NCI-H2081 treated with DMSO at 0.1 percent for 48 hours (cell line): ENCODE measurements around the gene FAM227B.
"Not testable (repeated sequence)": the region's sequence is repeated elsewhere in the genome, so short reads cannot be mapped to it uniquely, and the experiment has no call there.

Experiments
- DNase-seq: peaks from one replicate; lab custom pipeline; 2025; lab: John Stamatoyannopoulos, UW

FAM227B gene

DNA sequence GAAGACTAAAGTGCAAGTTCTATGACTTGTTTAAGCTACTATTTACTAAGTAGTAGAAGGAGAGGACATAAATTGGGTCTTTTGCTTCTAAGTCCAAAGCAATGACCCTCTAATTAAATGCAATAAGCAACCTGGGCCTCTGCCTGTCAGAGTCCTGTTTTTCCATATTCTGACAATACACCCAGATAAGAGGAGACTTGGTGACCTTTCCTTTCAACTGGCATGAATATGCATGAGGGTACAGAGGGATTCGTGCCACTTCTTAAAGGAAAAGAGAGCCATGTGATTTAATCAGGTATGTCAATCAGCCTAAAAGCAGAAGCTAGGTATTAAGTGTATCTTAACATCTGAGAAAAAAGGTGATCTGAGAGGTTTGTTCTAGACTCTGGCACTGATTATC, 248.3 kb downstream of the FAM227B start:
- no peak for DNase-seq

DNA sequence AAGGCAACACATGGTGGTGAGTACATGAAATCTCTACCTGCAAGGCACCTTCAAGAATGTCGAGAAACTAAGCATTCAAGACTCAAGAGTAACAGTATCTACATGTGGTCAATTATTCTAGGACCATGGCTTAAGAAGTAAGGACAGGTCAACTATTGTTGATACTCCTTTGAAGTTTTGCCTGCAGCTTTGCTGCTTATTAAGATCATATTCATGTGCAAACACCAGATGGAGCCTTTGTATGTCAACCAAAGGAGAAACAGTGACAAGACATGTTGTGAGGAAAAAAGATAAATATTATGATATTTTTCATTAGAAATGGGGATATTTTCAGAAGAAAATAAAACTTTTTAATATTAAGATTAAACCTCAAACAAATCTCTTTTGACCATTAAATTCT, 249.8 kb downstream of the FAM227B start:
- DNase-seq = no peak

DNA sequence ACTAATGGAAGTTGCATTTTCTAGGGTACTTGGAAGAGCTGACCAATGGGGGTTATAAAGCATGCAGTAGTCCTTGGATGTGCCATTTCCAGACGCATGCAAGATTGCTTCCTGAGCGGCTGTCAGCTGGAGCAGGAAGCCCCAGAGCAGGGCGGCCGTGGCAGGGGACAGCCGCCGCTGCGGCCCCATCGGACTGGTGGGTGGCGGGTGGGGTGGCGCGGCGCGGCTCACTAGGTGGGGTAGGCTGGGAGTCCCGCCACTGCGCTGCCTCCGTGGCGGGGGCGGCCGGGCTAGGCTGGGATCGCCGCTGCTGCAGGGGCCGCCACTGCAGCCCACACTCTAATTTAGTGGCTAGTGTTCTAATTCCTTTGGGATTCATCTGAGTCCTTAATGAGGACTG, 254.1 kb downstream of the FAM227B start:
- DNase-seq = no peak

DNA sequence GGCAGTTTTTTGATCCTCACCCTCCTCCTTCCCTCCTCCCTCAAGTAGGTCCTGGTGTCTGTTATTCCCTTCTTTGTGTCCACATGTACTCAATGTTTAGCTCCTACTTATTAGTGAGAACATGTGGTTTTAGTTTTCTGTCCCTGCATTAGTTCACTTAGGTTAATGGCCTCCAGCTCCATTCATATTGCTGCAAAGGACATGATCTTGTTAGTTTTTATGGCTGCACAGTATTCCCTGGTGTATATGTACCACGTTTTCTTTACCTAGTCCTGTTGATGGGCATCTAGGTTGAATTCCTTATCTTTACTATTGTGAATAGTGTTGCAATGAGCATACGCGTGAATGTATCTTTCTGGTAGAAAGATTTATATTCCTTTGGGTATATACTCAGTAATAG, 259.2 kb downstream of the FAM227B start:
- no peak for DNase-seq

DNA sequence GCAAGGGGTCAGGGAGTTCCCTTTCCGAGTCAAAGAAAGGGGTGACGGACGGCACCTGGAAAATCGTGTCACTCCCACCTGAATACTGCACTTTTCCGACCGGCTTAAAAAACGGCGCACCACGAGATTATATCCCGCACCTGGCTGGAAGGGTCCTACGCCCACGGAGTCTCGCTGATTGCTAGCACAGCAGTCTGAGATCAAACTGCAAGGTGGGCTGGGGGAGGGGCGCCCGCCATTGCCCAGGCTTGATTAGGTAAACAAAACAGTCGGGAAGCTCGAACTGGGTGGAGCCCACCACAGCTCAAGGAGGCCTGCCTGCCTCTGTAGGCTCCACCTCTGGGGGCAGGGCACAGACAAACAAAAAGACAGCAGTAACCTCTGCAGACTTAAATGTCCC, 266.2 kb downstream of the FAM227B start:
- DNase-seq = not testable (repeated sequence)

DNA sequence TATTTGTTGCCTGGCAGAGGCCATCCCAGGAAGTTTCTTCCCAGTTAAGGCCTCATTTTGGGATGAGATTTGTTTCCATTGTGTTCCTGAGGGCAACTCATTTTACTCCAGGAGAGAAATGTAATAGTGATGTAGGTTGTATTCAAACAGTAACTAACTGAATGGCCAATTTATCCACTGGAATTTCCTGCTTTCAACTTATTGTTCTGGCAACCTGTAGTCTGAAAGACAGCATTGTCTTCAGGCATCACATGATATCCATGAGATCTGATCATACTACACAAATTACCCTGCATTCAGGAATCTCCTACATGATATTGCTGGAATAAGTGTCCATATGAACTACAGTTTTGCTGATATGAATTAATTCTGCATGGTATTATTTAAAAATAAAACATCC, 277.1 kb downstream of the FAM227B start:
- no peak for DNase-seq

DNA sequence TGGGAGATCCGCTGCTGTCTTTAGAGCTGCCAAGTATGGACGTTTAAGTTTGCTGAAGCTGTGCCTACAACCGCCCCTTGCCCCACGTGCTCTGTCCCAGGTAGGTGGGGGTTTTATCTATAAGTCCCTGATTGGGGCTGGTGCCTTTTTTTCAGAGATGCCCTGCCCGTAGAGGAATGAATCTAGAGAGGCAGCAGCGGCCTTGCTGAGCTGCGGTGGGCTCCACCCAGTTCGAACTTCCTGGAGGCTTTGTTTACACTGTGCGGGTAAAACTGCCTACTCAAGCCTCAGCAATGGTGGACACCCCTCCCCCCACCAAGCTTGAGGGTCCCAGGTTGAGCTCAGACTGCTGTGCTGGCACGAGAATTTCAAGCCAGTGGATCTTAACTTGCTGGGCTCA, 281.0 kb downstream of the FAM227B start:
- DNase-seq = no peak

GRCh38 chr15:49331951-49332350, 288.7 kb downstream of the FAM227B start:
- DNase-seq = no peak

GRCh38 chr15:49331442-49331841, 289.2 kb downstream of the FAM227B start:
- no peak for DNase-seq

- no peak for DNase-seq
Observed at GRCh38 chr15:49330166-49330565, 290.5 kb downstream of the FAM227B start.

GRCh38 chr15:49328941-49329340, 291.7 kb downstream of the FAM227B start:
- no peak for DNase-seq

DNA sequence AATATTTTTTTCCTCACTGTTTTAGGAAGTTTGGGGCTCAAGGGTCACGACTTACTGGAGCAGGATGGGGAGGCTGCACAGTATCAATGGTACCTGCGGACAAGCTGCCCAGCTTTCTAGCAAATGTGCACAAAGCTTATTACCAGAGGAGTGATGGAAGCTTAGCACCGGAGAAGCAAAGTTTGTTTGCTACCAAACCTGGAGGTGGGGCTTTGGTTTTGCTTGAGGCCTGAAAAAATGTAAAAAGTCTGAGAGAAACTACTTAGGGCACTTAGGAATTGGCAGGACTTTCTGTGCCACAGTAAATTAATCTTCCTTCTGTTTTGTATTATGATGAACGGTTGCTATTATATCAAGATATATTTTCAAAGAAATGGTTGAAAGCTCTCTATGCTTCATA, 292.7 kb downstream of the FAM227B start:
- no peak for DNase-seq

- DNase-seq = no peak
Observed at GRCh38 chr15:49323207-49323606, 297.4 kb downstream of the FAM227B start.

DNA sequence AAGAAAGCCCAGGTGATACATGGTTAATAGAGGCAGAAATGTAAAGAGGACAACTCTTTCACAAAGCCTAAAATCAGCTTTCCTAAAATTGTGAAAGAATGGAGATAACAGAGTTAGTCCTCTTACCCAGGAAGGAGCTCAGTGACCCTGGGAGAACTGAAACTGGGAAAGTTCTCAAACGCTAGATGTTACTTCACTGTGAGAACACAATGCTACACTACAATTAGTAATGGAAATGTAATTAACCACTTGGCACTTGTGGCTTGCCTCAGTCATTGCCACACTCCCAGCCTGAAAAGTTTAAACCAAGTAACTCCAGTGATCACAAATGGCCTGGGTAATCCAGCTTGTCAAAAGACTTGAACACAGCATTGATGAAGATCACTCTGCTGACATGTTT, 300.3 kb downstream of the FAM227B start:
- DNase-seq = no peak

GRCh38 chr15:49315391-49315823, 305.2 kb downstream of the FAM227B start:
- DNase-seq = no peak

DNA sequence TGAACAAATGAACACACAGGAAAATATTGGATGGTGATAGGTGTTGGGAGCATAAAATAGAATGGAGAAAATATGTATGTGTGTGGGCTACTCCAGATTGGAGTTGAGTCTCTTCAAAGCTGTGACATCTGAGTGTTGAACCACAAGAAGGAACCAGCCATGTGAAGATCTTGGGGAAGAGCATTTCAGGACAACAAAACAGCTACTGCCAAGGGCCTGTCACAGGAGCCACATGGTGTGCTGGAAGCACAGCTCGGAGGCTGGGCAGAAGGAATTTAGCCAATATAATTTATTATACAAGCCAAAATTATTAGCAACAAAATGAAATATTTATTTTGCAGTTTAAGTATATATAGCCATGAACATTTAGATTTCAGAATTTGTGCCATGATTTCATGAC, 305.9 kb downstream of the FAM227B start:
- DNase-seq = no peak

- DNase-seq = no peak
Observed at GRCh38 chr15:49313650-49314049, 307.0 kb downstream of the FAM227B start.

GRCh38 chr15:49309889-49310288, 310.7 kb downstream of the FAM227B start:
- no peak for DNase-seq

GRCh38 chr15:49308686-49309085, 311.9 kb downstream of the FAM227B start:
- DNase-seq = no peak

GRCh38 chr15:49306551-49306950, 314.1 kb downstream of the FAM227B start:
- DNase-seq = no peak

DNA sequence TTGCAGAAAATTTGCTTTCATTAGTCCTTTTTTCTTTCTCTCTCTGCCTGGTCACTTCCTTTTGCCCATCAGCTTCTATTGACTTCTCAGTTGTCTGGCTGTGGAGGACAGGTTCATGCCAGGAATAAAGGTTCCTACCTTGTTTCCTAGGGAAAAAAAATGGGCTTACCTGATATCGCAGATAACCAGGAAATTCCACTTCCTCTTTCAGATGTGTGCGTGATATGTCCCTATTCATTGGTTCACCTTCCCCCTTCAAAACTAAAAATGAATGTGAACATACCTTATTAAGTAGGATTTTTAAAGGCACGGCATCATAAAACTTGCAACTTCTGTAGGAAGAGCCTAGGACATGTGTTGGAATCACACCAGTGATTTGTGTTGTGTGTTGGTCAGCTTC, 317.6 kb downstream of the FAM227B start:
- DNase-seq = no peak

DNA sequence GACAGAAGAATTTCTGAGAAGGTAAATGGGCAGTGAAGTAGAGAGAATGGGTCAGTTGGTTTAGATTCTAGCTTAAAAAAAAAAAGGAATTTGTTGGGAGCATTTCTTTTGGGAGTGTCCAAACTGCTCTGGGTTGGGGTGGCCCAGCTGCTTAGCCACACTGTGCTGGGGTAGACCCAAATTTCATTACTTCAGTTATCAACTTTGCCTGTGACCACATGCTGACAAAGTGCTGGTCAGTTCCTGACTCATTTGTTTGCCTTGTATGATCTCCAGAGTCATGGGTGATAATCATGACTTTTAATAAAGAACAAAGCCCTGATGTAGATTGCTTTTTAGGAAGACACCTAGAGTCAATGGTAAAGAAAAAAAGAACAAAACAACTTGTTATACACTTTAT, 319.1 kb downstream of the FAM227B start:
- DNase-seq = no peak

GRCh38 chr15:49300856-49301255, 319.8 kb downstream of the FAM227B start:
- no peak for DNase-seq

DNA sequence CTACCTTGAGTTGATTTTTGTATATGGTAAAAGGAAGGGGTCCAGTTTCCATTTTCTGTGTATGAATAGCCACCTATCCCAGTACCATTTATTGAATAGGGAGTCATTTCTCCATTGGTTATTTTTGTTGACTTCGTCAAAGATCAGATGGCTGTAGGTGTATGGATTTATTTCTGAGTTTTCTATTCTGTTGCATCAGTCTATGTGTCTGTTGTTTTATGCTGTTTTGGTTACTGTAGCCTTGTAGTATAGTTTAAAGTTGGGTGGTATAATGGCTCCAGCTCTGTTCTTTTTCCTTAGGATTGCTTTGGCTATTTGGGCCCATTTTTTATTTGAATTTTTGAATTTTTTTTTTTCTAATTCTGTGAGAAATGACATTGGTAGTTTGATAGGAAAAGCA, 323.0 kb downstream of the FAM227B start:
- DNase-seq = no peak

DNA sequence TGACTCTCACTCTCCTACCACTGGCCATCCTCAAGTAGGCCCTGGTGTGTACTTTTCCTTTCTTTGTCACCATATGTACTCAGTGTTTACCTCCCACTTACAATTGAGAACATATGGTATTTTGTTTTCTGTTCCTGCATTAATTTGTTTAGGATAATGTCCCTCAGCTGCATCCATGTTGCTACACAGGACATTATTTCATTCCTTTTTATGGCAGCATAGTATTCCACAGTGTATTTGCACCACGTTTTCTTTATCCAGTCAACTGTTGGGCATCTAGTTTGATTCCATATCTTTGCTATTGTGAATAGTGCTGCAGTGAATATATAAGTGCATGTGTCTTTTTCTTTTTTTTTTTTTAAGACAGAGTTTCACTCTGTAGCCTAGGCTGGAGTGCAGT, 324.4 kb downstream of the FAM227B start:
- no peak for DNase-seq
